ENCODE data around the gene ARID1B. TPM values are rescaled to one million over a fixed set of nuclear protein-coding genes. Genes with fewer than 3 reads are reported as not detected.

ARID1B gene
- total RNA-seq, 1 donor from 2014 or later: 18.5 TPM

DNA sequence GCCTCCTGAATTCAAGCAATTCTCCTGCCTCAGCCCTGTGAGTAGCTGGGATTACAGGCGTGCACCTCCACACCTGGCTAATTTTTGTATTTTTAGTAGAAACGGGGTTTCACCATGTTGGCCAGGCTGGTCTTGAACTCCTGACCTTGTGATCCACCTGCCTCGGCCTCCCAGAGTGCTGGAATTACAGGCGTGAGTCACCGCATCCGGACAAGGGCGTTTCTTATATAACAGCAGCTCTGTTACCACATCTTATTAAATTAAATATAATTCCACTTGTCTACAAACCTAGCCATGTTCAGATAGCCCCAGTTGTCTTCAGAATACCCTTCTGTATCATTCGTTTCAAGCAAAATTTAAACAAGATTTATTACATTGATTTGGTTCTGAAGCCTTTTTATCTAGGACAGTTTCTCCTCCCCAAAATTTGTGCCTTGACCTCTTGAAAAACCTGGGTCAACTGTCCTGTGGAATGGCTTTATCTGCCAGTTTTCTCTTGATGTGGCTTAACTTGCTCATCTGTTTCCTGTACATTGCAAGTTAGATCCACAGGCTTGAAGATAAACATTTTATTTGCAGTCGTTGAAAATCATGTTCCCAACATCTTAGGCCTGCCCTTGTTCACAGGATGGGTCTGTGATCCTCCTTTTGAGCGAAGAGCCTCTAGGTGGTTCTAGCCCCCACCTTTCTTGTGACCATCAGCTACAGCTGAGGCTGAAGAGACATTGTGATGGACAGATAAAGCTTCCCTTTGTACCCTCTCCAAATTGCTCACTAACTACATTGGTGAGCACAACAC lies 132.2 kb downstream of the ARID1B start:
- H3K4me3 ChIP-seq (ENCODE audit: low read depth, low read length): no peak overlapping the region
- TF ChIP-seq, protein P1, sequence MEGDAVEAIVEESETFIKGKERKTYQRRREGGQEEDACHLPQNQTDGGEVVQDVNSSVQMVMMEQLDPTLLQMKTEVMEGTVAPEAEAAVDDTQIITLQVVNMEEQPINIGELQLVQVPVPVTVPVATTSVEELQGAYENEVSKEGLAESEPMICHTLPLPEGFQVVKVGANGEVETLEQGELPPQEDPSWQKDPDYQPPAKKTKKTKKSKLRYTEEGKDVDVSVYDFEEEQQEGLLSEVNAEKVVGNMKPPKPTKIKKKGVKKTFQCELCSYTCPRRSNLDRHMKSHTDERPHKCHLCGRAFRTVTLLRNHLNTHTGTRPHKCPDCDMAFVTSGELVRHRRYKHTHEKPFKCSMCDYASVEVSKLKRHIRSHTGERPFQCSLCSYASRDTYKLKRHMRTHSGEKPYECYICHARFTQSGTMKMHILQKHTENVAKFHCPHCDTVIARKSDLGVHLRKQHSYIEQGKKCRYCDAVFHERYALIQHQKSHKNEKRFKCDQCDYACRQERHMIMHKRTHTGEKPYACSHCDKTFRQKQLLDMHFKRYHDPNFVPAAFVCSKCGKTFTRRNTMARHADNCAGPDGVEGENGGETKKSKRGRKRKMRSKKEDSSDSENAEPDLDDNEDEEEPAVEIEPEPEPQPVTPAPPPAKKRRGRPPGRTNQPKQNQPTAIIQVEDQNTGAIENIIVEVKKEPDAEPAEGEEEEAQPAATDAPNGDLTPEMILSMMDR (conservative IDR thresholded peaks at IDR 0.05; ENCODE audit: low read depth, low read length): no peak
- DNase-seq (ENCODE audit: low read depth): no peak

DNA sequence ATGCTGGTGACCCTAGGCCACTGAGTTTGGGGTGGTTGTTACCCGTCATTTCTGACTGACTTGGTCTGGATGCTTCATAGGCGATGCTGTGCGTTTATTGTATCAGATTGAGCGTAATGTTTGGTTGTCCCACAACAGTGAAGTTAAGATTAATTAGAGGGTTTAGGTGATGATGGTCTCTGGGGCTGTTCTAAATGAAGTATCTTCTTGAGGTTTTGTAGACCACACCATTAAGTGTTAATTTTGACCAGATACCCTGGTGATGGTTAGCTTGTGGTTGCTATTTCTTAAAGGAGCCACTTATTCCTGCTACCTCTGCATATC lies 132.8 kb downstream of the ARID1B start:
- TF ChIP-seq, protein P1 (conservative IDR thresholded peaks at IDR 0.05; ENCODE audit: low read depth, low read length): no peak

DNA sequence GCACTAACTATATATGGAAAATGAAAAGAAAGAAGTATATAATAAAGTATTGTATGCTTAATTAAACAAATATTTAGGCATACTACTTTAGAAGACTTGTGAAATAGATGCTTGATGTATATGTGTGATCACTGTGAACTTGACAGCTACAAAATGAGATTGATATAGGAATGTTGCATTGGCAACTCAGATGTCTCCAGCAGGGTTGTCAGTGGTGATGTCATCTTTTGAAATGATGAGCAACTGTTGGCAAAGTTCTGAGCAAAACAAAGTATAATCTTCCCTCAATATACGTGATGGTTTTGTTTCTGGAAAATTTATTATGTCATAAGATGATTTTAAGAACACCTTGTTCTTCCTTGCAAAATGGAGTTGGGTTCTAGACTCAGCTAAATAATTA lies 133.8 kb downstream of the ARID1B start:
- TF ChIP-seq, protein P1 (conservative IDR thresholded peaks at IDR 0.05; ENCODE audit: low read depth, low read length): no peak
- no peak overlapping the region for H3K4me3 ChIP-seq (ENCODE audit: low read depth, low read length)
- no peak for DNase-seq (ENCODE audit: low read depth)

More for the DNA sequence above, 132.8 kb downstream of the ARID1B start:
- H3K4me3 ChIP-seq (ENCODE audit: low read depth, low read length): no peak overlapping the region
- no peak for DNase-seq (ENCODE audit: low read depth)

DNA sequence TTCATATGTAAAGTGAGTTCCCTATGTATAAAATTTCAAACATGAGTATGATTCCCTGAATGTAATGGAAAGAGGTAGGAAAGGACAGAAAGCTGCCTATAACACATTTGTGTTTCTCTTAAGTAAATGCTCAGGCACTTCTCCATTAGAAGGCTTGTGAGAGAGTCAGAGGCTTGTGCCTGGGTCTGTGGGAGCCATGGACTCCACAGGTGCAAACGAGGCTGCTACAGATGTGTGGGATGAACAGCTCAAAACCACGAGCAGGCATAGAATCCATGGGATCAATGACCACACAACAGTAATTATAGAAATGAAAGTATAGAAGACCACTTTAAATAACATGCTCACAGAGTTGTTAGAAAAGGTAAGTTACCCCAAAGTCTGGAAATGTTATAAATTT lies 134.4 kb downstream of the ARID1B start:
- no peak for DNase-seq (ENCODE audit: low read depth)
- TF ChIP-seq, protein P1 (conservative IDR thresholded peaks at IDR 0.05; ENCODE audit: low read depth, low read length): no peak

DNA sequence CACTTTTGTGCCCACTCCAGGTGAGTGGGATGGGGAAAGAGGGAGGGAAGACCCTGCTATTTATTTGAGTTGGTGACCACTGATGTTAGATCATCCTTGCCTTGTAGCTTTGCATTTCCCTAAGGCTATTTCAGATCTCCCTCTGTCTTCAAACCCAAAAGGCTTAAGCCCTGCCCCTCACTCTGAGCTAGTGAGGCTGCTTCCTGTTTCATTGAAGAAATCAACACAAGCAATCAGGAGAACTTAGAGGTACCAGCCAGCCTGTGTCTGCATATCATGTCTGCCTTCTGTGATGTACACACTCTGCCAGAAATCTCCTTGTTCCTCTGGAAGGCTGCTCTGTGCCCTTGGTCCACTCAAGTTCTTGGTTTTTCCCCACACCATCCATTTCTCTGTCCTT lies 135.3 kb downstream of the ARID1B start:
- H3K4me3 ChIP-seq (ENCODE audit: low read depth, low read length): no peak overlapping the region
- TF ChIP-seq, protein P1 (conservative IDR thresholded peaks at IDR 0.05; ENCODE audit: low read depth, low read length): no peak
- no peak for DNase-seq (ENCODE audit: low read depth)

More for the DNA sequence above, 134.4 kb downstream of the ARID1B start:
- H3K4me3 ChIP-seq (ENCODE audit: low read depth, low read length): no peak overlapping the region

DNA sequence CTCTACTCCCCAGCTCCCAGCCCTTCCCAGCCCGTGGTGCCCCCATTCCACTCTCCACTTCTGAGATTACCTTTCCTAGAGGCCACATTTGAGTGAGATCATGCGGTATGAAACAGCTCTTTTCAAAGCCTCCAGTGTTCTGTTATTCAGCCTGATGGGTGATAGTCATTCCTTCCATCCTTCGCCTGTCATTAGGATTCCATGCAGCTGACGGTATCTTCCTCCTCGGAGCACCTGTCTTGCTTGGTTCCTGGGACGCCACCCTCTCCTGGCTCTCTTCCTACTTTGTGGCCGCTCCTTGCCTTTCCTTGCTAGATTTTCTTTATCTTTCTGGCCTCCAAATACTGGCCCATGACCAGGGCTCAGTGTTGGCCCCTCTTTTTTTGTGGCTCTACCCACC lies 137.0 kb downstream of the ARID1B start:
- DNase-seq (ENCODE audit: low read depth): no peak
- no peak overlapping the region for H3K4me3 ChIP-seq (ENCODE audit: low read depth, low read length)
- TF ChIP-seq, protein P1 (conservative IDR thresholded peaks at IDR 0.05; ENCODE audit: low read depth, low read length): no peak

All from epithelial cell of proximal tubule (primary cell).